ENCODE data around the gene MTA2.

Gene MTA2

GRCh38 chr11:62605902-62606301, 4.2 kb upstream of the MTA2 start:
- TF ChIP-seq POLR2A (IDR thresholded peaks at IDR 0.05; ENCODE audit: low read depth, low read length): no peak
- FAIRE-seq: no peak
- no peak for DNase-seq (ENCODE audit: insufficient read length, low spot score)

GRCh38 chr11:62605467-62605866, 3.8 kb upstream of the MTA2 start:
- FAIRE-seq: no peak
- no peak for DNase-seq (ENCODE audit: insufficient read length, low spot score)
- TF ChIP-seq POLR2A (IDR thresholded peaks at IDR 0.05; ENCODE audit: low read depth, low read length): no peak

- FAIRE-seq (no peak), DNase-seq (ENCODE audit: insufficient read length, low spot score) (no peak)
- no peak for TF ChIP-seq POLR2A (IDR thresholded peaks at IDR 0.05; ENCODE audit: low read depth, low read length)
Measured at GRCh38 chr11:62604460-62605120, 2.9 kb upstream of the MTA2 start.

GRCh38 chr11:62603776-62604299, 2.2 kb upstream of the MTA2 start:
- no peak for TF ChIP-seq POLR2A (IDR thresholded peaks at IDR 0.05; ENCODE audit: low read depth, low read length)
- FAIRE-seq: no peak
- no peak for DNase-seq (ENCODE audit: insufficient read length, low spot score)

- no peak for FAIRE-seq
- no peak for TF ChIP-seq POLR2A (IDR thresholded peaks at IDR 0.05; ENCODE audit: low read depth, low read length)
- DNase-seq (ENCODE audit: insufficient read length, low spot score): no peak
Measured at GRCh38 chr11:62603072-62603408, 1.4 kb upstream of the MTA2 start.

GRCh38 chr11:62602141-62603071, 741 bp upstream of the MTA2 start:
- TF ChIP-seq POLR2A (IDR thresholded peaks at IDR 0.05; ENCODE audit: low read depth, low read length): 0 out of 2 replicates have a peak, but pooled peaks have one; percentile 12
- DNase-seq (ENCODE audit: insufficient read length, low spot score): no peak
- FAIRE-seq: no peak

GRCh38 chr11:62601122-62601371, 618 bp downstream of the MTA2 start:
- FAIRE-seq: no peak
- no peak for DNase-seq (ENCODE audit: insufficient read length, low spot score)
- peak; percentile 62 for TF ChIP-seq POLR2A (IDR thresholded peaks at IDR 0.05; ENCODE audit: low read depth, low read length)

- no peak for TF ChIP-seq POLR2A (IDR thresholded peaks at IDR 0.05; ENCODE audit: low read depth, low read length)
- DNase-seq (ENCODE audit: insufficient read length, low spot score) (no peak), FAIRE-seq (no peak)
Measured at GRCh38 chr11:62600367-62601121, 1.1 kb downstream of the MTA2 start.

GRCh38 chr11:62599901-62600300, 1.8 kb downstream of the MTA2 start:
- no peak for TF ChIP-seq POLR2A (IDR thresholded peaks at IDR 0.05; ENCODE audit: low read depth, low read length)
- FAIRE-seq (no peak), DNase-seq (ENCODE audit: insufficient read length, low spot score) (no peak)

GRCh38 chr11:62599069-62599696, 2.5 kb downstream of the MTA2 start:
- no peak for TF ChIP-seq POLR2A (IDR thresholded peaks at IDR 0.05; ENCODE audit: low read depth, low read length)
- DNase-seq (ENCODE audit: insufficient read length, low spot score): peak; percentile 96
- peak; percentile 53 for FAIRE-seq

- FAIRE-seq: no peak
- no peak for DNase-seq (ENCODE audit: insufficient read length, low spot score)
- no peak for TF ChIP-seq POLR2A (IDR thresholded peaks at IDR 0.05; ENCODE audit: low read depth, low read length)
Measured at GRCh38 chr11:62595124-62595523, 6.5 kb downstream of the MTA2 start.

GRCh38 chr11:62593434-62594044, 8.1 kb downstream of the MTA2 start:
- FAIRE-seq: no peak
- TF ChIP-seq POLR2A (IDR thresholded peaks at IDR 0.05; ENCODE audit: low read depth, low read length): no peak
- DNase-seq (ENCODE audit: insufficient read length, low spot score): peak; percentile 61

- FAIRE-seq: no peak
- TF ChIP-seq POLR2A (IDR thresholded peaks at IDR 0.05; ENCODE audit: low read depth, low read length): no peak
Measured at GRCh38 chr11:62592989-62593421, 8.7 kb downstream of the MTA2 start.

More at GRCh38 chr11:62592989-62593421, 8.7 kb downstream of the MTA2 start:
- no peak for DNase-seq (ENCODE audit: insufficient read length, low spot score)
